Osteoblast (primary cell): ENCODE results near the gene TMEM240. TPM values are rescaled to one million over a fixed set of nuclear protein-coding genes. Genes with fewer than 3 reads are reported as not detected.

Experiments
- DNase-seq: peaks from one replicate; pipeline ENCODE4 v3.0.0; 2011; ENCODE audit warnings: low spot score, mixed read lengths; ENCODE audit not compliant: insufficient read length; ENCODE audit errors: missing footprints
- H2AFZ ChIP-seq: 2 replicates; pipeline ENCODE4 v1.6.0; 2011; ENCODE audit warnings: mild to moderate bottlenecking, low read length
- H3K27ac ChIP-seq: 2 replicates; pipeline ENCODE4 v1.5.1; 2011; ENCODE audit warnings: mild to moderate bottlenecking, low read depth, low read length, moderate library complexity
- H3K27me3 ChIP-seq: 2 replicates; pipeline ENCODE4 v1.6.0; 2012; ENCODE audit warnings: mild to moderate bottlenecking, control low read depth, inconsistent platforms, low read length, moderate library complexity; ENCODE audit not compliant: insufficient read depth
- H3K36me3 ChIP-seq: 2 replicates; pipeline ENCODE4 v1.5.1; 2011; ENCODE audit warnings: mild to moderate bottlenecking, low read length, control low read depth, moderate library complexity; ENCODE audit not compliant: insufficient read depth
- H3K4me1 ChIP-seq: 2 replicates; pipeline ENCODE4 v1.5.1; 2011; ENCODE audit warnings: mild to moderate bottlenecking, low read length, control low read depth, moderate library complexity; ENCODE audit not compliant: insufficient read depth
- H3K4me2 ChIP-seq: 2 replicates; pipeline ENCODE4 v1.6.0; 2011; ENCODE audit warnings: mild to moderate bottlenecking, low read length; ENCODE audit not compliant: insufficient read depth
- H3K4me3 ChIP-seq: fragments of 200-600 bp; sonication (generic); 3 replicates; pipeline ENCODE4 v1.5.1; 2012; ENCODE audit warnings: mild to moderate bottlenecking, low read length, inconsistent platforms; ENCODE audit not compliant: insufficient read depth
- H3K79me2 ChIP-seq: 2 replicates; pipeline ENCODE4 v1.6.0; 2012; ENCODE audit warnings: mild to moderate bottlenecking, low read length, control low read depth, inconsistent platforms; ENCODE audit not compliant: insufficient read depth
- H3K9me3 ChIP-seq: 2 replicates; pipeline ENCODE4 v1.5.1; 2011; ENCODE audit warnings: low read depth, low read length, control low read depth
- H4K20me1 ChIP-seq: 2 replicates; pipeline ENCODE4 v1.6.0; 2012; ENCODE audit warnings: mild to moderate bottlenecking, low read length, control low read depth; ENCODE audit not compliant: insufficient read depth
- CTCF ChIP-seq: IDR thresholded peaks from 2 replicates; pipeline ENCODE4 v1.5.1; 2011; ENCODE audit warnings: mild to moderate bottlenecking, low read depth, low read length, moderate library complexity; ENCODE audit errors: extremely low read depth
- total RNA-seq: library from RNA; depleted of rRNA; stranded (reverse); fragments of >200 nt; gene quantifications from 2 replicates; pipeline ENCODE4 v1.2.3, GENCODE V29; 2012

TMEM240 gene
- total RNA-seq, 1 donor: 1.8 TPM

GRCh38 chr1:1573843-1574720 is 33.7 kb upstream of the TMEM240 start:
- Histone ChIP-seq H3K4me2 (peak overlapping the region; percentile 85), H3K4me1 (peaks cover 16% of the 10 kb centered on the region), H3K4me3 (peak overlapping the region; percentile 96), H3K36me3 (peaks cover 19% of the 10 kb centered on the region), H4K20me1 (peaks cover 20% of the 10 kb centered on the region), H3K27ac (peak overlapping the region; percentile 98), H3K27me3 (no peaks in the 10 kb centered on the region), H2AFZ (peak overlapping the region; percentile 82), H3K9me3 (no peaks in the 10 kb centered on the region), H3K79me2 (peaks cover 54% of the 10 kb centered on the region)
- peak; percentile 98 for DNase-seq
- peak; percentile 13 for TF ChIP-seq CTCF

GRCh38 chr1:1569341-1569740 is 28.9 kb upstream of the TMEM240 start:
- H3K4me3 ChIP-seq: no peak overlapping the region
- TF ChIP-seq CTCF: no peak
- no peaks in the 10 kb centered on the region for H3K27me3 ChIP-seq
- no peaks in the 10 kb centered on the region for H3K9me3 ChIP-seq
- peak overlapping the region; percentile 24 for H3K27ac ChIP-seq
- peaks cover 24% of the 10 kb centered on the region for H3K4me1 ChIP-seq
- H2AFZ ChIP-seq: no peak overlapping the region
- no peak overlapping the region for H3K4me2 ChIP-seq
- H4K20me1 ChIP-seq: peaks cover 54% of the 10 kb centered on the region
- DNase-seq: peak; percentile 59
- peaks cover 97% of the 10 kb centered on the region for H3K79me2 ChIP-seq
- peaks cover 36% of the 10 kb centered on the region for H3K36me3 ChIP-seq

- no peak for TF ChIP-seq CTCF
- Histone ChIP-seq H3K27me3 (no peaks in the 10 kb centered on the region), H3K4me2 (peak overlapping the region; percentile 59), H3K9me3 (no peaks in the 10 kb centered on the region), H3K4me3 (no peak overlapping the region), H4K20me1 (peaks cover 67% of the 10 kb centered on the region), H3K79me2 (peaks cover 97% of the 10 kb centered on the region), H2AFZ (no peak overlapping the region), H3K27ac (peak overlapping the region; percentile 96), H3K4me1 (peaks cover 18% of the 10 kb centered on the region), H3K36me3 (peaks cover 50% of the 10 kb centered on the region)
- peak; percentile 69 for DNase-seq
Measured at GRCh38 chr1:1567891-1568291, 27.5 kb upstream of the TMEM240 start.

- TF ChIP-seq CTCF: no peak
- Histone ChIP-seq H3K4me2 (peak overlapping the region; percentile 59), H2AFZ (no peak overlapping the region), H3K4me1 (peaks cover 18% of the 10 kb centered on the region), H3K36me3 (peaks cover 56% of the 10 kb centered on the region), H4K20me1 (peaks cover 72% of the 10 kb centered on the region), H3K27ac (peak overlapping the region; percentile 96), H3K4me3 (peak overlapping the region; percentile 13), H3K27me3 (no peaks in the 10 kb centered on the region), H3K79me2 (peaks cover 98% of the 10 kb centered on the region), H3K9me3 (no peaks in the 10 kb centered on the region)
- DNase-seq: peak; percentile 94
Measured at GRCh38 chr1:1567152-1567875, 26.9 kb upstream of the TMEM240 start.
